GM21529 (cell line): ENCODE data around the gene MSMP.
A peak's percentile ranks its signal among the peaks of the same experiment; 100 is the strongest.

Source experiments
- ATAC-seq: cut with Tn5 transposase; IDR thresholded peaks from one replicate; pipeline ENCODE4 v1.9.1; 2021; ENCODE audit not compliant: unreplicated experiment

Gene MSMP

GRCh38 chr9:35746583-35746982 lies 7.5 kb downstream of the MSMP start:
- ATAC-seq: no peak

GRCh38 chr9:35745569-35745968 lies 8.5 kb downstream of the MSMP start:
- ATAC-seq: no peak

GRCh38 chr9:35743880-35744518 lies 10.1 kb downstream of the MSMP start:
- ATAC-seq: no peak

GRCh38 chr9:35743452-35743851 lies 10.6 kb downstream of the MSMP start:
- ATAC-seq: no peak

GRCh38 chr9:35741740-35742139 lies 12.3 kb downstream of the MSMP start:
- ATAC-seq: no peak

- ATAC-seq: no peak
Observed at GRCh38 chr9:35740243-35740642, 13.8 kb downstream of the MSMP start.

- no peak for ATAC-seq
Observed at GRCh38 chr9:35738924-35739323, 15.2 kb downstream of the MSMP start.

- no peak for ATAC-seq
Observed at GRCh38 chr9:35738186-35738585, 15.9 kb downstream of the MSMP start.

GRCh38 chr9:35737143-35737542 lies 16.9 kb downstream of the MSMP start:
- no peak for ATAC-seq

GRCh38 chr9:35736201-35736633 lies 17.9 kb downstream of the MSMP start:
- no peak for ATAC-seq

GRCh38 chr9:35734096-35734495 lies 20.0 kb downstream of the MSMP start:
- ATAC-seq: no peak

- peak; percentile 3 for ATAC-seq
Observed at GRCh38 chr9:35732800-35733541, 21.1 kb downstream of the MSMP start.

- peak; percentile 74 for ATAC-seq
Observed at GRCh38 chr9:35732185-35732799, 21.8 kb downstream of the MSMP start, which contains the start of the genes CREB3 and TLN1. Gene CREB3 (plus strand): TSS chr9:35732666. CDS start chr9:35732773, 107 bp downstream. Gene TLN1 (minus strand): TSS chr9:35732195. CDS start chr9:35725694, 6,501 bp downstream.

- ATAC-seq: no peak
Observed at GRCh38 chr9:35731415-35732184, 22.5 kb downstream of the MSMP start.

GRCh38 chr9:35730486-35730854 lies 23.6 kb downstream of the MSMP start:
- no peak for ATAC-seq

GRCh38 chr9:35729700-35730485 lies 24.2 kb downstream of the MSMP start:
- no peak for ATAC-seq

GRCh38 chr9:35729101-35729500 lies 25.0 kb downstream of the MSMP start:
- no peak for ATAC-seq

GRCh38 chr9:35728041-35728971 lies 25.8 kb downstream of the MSMP start:
- ATAC-seq: no peak

GRCh38 chr9:35727676-35728040 lies 26.4 kb downstream of the MSMP start:
- ATAC-seq: no peak
